DND-41 (cell line): Measurements from ENCODE around the gene CMSS1.

Experiments used
- ATAC-seq: fragments of 200-7000 bp; cut with Tn5 transposase; 3 replicates; pipeline ENCODE4 v1.9.1; 2021; ENCODE audit warnings: low read depth; ENCODE audit not compliant: insufficient read depth
- DNase-seq: peaks from one replicate; pipeline ENCODE4 v3.0.0-alpha.2; 2020
- H2AFZ ChIP-seq: 2 replicates; pipeline ENCODE4 v1.6.0; 2012; ENCODE audit warnings: low read depth, low read length
- H3K27ac ChIP-seq: 2 replicates; pipeline ENCODE4 v1.5.1; 2012; ENCODE audit warnings: low read length, inconsistent platforms
- H3K27me3 ChIP-seq: fragments of 200-600 bp; sonication (generic); 2 replicates; pipeline ENCODE4 v1.6.0; 2012; ENCODE audit warnings: low read length, mild to moderate bottlenecking, inconsistent platforms; ENCODE audit not compliant: insufficient read depth, poor library complexity
- H3K36me3 ChIP-seq: 2 replicates; pipeline ENCODE4 v1.5.1; 2012; ENCODE audit warnings: low read length, inconsistent platforms; ENCODE audit not compliant: insufficient read depth
- H3K4me1 ChIP-seq: 2 replicates; pipeline ENCODE4 v1.5.1; 2012; ENCODE audit warnings: mild to moderate bottlenecking, low read length; ENCODE audit not compliant: insufficient read depth
- H3K4me2 ChIP-seq: 2 replicates; pipeline ENCODE4 v1.6.0; 2012; ENCODE audit warnings: mild to moderate bottlenecking, moderate library complexity, low read length, inconsistent platforms; ENCODE audit not compliant: insufficient read depth
- H3K4me3 ChIP-seq, 2 experiments: fragments of 200-600 bp in 1 of 2; shearing (Covaris generic) in 1 of 2; 2 replicates each; pipeline ENCODE4 v1.5.1; 2012 to 2016; ENCODE audit warnings: inconsistent platforms in 2 of 2, low read length in 2 of 2, mild to moderate bottlenecking in 2 of 2, low read depth in 1 of 2, moderate library complexity in 1 of 2
- H3K79me2 ChIP-seq: 2 replicates; pipeline ENCODE4 v1.6.0; 2012; ENCODE audit warnings: low read length, inconsistent platforms; ENCODE audit not compliant: insufficient read depth
- H3K9ac ChIP-seq: 2 replicates; pipeline ENCODE4 v1.6.0; 2012; ENCODE audit warnings: low read depth, mild to moderate bottlenecking, inconsistent platforms, low read length, moderate library complexity
- H3K9me3 ChIP-seq: 2 replicates; pipeline ENCODE4 v1.5.1; 2012; ENCODE audit warnings: low read length, moderate library complexity, mild to moderate bottlenecking, inconsistent platforms; ENCODE audit not compliant: insufficient read depth, severe bottlenecking
- H4K20me1 ChIP-seq: 2 replicates; pipeline ENCODE4 v1.6.0; 2012; ENCODE audit warnings: low read length; ENCODE audit not compliant: insufficient read depth
- EZH2 ChIP-seq: IDR thresholded peaks from 3 replicates; pipeline ENCODE4 v1.6.1; 2012; ENCODE audit warnings: borderline replicate concordance, low read depth, mild to moderate bottlenecking, moderate library complexity, low read length, inconsistent platforms; ENCODE audit not compliant: severe bottlenecking
- TF ChIP-seq, protein P1 (sequence below): IDR thresholded peaks from 2 replicates; pipeline ENCODE4 v1.5.1; 2012; ENCODE audit warnings: borderline replicate concordance, low read length, moderate library complexity, mild to moderate bottlenecking; ENCODE audit not compliant: poor library complexity, severe bottlenecking; ENCODE audit errors: extremely low read depth

Gene CMSS1

DNA sequence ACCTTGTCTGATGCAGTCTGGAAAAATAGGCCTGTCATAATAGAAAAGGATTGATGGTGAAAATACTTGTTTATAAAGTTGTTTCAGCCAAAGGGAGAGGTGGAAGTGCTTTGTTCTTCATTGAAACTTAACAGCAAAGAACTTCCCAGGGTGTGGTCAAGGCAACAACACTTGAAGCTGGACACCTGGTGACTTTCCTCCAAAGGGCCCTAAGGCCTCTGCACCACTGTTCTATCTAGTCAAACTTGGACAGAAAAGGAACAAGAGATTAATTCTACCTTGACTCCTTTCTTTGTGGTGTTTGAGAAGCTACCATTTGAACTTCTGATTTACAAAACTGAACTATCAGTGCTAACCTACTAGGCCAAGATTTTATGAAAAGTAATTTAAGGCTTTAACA is 102.0 kb downstream of the CMSS1 start:
- Histone ChIP-seq H3K4me1 (no peaks in the 10 kb centered on the region), H2AFZ (no peak overlapping the region), H3K9me3 (no peaks in the 10 kb centered on the region), H3K79me2 (no peaks in the 10 kb centered on the region), H3K4me3 (no peak overlapping the region), H3K27me3 (no peaks in the 10 kb centered on the region), H3K27ac (no peak overlapping the region), H3K9ac (no peak overlapping the region), H3K36me3 (no peaks in the 10 kb centered on the region), H3K4me2 (no peak overlapping the region), H4K20me1 (no peaks in the 10 kb centered on the region)
- TF ChIP-seq, protein P1, sequence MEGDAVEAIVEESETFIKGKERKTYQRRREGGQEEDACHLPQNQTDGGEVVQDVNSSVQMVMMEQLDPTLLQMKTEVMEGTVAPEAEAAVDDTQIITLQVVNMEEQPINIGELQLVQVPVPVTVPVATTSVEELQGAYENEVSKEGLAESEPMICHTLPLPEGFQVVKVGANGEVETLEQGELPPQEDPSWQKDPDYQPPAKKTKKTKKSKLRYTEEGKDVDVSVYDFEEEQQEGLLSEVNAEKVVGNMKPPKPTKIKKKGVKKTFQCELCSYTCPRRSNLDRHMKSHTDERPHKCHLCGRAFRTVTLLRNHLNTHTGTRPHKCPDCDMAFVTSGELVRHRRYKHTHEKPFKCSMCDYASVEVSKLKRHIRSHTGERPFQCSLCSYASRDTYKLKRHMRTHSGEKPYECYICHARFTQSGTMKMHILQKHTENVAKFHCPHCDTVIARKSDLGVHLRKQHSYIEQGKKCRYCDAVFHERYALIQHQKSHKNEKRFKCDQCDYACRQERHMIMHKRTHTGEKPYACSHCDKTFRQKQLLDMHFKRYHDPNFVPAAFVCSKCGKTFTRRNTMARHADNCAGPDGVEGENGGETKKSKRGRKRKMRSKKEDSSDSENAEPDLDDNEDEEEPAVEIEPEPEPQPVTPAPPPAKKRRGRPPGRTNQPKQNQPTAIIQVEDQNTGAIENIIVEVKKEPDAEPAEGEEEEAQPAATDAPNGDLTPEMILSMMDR, result no peak
- no peak for TF ChIP-seq EZH2
- ATAC-seq (no peak), DNase-seq (no peak)

DNA sequence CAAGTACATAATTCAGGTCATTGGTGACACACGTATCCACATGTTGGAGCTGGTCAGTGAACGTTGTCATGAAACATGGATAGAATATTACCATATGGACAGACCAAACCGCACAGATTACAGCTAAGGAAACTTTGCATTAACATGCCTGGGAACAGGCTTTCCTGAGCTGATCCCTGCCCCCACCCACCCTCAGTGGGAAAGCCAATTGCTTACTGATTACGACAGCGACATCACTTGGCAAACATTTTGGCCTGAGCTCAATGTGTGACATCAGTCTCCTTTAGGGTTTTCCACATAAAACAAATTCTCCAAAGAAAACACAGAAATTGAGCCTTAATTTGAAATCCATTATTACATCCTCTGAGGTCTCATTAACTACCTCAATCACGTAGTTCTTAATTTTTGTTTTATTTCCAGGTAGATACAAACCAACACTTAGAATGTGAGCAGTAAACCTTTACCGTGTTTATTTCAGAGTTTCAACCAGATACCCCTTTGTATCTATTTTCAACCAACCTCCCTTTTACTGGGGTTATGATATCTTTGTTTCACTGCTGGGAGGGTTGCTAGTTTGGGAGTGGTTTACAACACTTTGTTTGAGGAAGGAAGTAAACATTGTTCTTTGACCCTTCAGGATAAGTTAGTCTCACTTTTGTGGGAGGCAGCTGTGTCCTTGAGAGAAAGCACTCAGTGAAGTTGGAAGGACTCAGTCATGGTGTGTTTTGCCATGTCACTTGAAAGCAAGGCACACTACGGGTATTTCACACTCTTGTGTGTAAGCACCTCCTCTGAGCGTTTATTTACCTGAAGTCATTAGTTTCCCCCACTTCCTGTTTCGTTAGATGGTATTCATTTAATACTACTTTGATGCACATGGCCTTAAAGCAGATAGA is 103.1 kb downstream of the CMSS1 start:
- Histone ChIP-seq H3K27me3 (no peaks in the 10 kb centered on the region), H3K27ac (no peak overlapping the region), H3K79me2 (no peaks in the 10 kb centered on the region), H3K36me3 (no peaks in the 10 kb centered on the region), H3K4me3 (no peak overlapping the region), H3K4me1 (no peaks in the 10 kb centered on the region), H3K4me2 (no peak overlapping the region), H4K20me1 (no peaks in the 10 kb centered on the region), H2AFZ (no peak overlapping the region), H3K9ac (no peak overlapping the region), H3K9me3 (no peaks in the 10 kb centered on the region)
- TF ChIP-seq EZH2, result no peak
- TF ChIP-seq, protein P1, result no peak
- DNase-seq, result no peak
- ATAC-seq, result no peak

DNA sequence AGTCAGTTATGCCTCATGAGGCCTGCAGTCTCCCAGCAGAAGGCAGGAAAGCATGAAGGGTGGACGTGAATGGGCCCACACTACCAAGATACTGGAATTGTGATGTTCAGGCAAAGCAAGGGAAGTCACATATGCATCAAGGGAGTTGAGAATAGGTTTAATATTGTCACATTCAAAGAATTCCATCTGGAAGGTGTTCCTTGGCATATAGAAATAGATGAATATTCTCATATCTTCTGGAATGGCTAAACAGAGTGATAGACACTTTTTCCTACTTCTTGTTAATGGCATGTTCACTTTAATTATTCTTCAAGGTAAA is 103.7 kb downstream of the CMSS1 start:
- DNase-seq (no peak), ATAC-seq (no peak)
- no peaks in the 10 kb centered on the region for H3K27me3 ChIP-seq
- no peak overlapping the region for H3K27ac ChIP-seq
- H3K79me2 ChIP-seq, result no peaks in the 10 kb centered on the region
- H4K20me1 ChIP-seq, result no peaks in the 10 kb centered on the region
- no peaks in the 10 kb centered on the region for H3K36me3 ChIP-seq
- H3K9me3 ChIP-seq, result no peaks in the 10 kb centered on the region
- no peak overlapping the region for H3K9ac ChIP-seq
- no peak overlapping the region for H3K4me3 ChIP-seq
- H3K4me2 ChIP-seq, result no peak overlapping the region
- H3K4me1 ChIP-seq, result no peaks in the 10 kb centered on the region
- no peak for TF ChIP-seq EZH2
- TF ChIP-seq, protein P1, result no peak
- H2AFZ ChIP-seq, result no peak overlapping the region
